SK-N-SH (cell line): Measurements from ENCODE around the gene FRMD4B. TPM values are rescaled to one million over a fixed set of nuclear protein-coding genes. Genes with fewer than 3 reads are reported as not detected.

Experiments used
- CTCF ChIA-PET: fragments of 300-600, 350-600 bp; formaldehyde crosslinking; extraction: SDS; loops from one replicate; lab custom pipeline; 2021; lab: Yijun Ruan, JAX
- POLR2A ChIA-PET: fragments of 350-600 bp; sonication (Branson Sonifier 250); formaldehyde crosslinking; extraction: SDS; loops from one replicate; lab custom pipeline; 2020; ENCODE audit warnings: antibody characterized with exemption, inconsistent platforms; lab: Yijun Ruan, JAX
- DNase-seq: peaks from one replicate; pipeline ENCODE4 v3.0.0; 2012
- H2AFZ ChIP-seq: fragments of 200-600 bp; sonication (generic); 2 replicates; pipeline ENCODE4 v1.8.1; 2016; ENCODE audit warnings: antibody characterized with exemption, mild to moderate bottlenecking, low read depth
- H3F3A ChIP-seq: fragments of 200-600 bp; sonication (generic); replicated peaks from 2 replicates; pipeline ENCODE3; 2016; ENCODE audit warnings: antibody characterized with exemption, mild to moderate bottlenecking; ENCODE audit not compliant: insufficient read depth
- H3K27ac ChIP-seq, 2 experiments: fragments of 200-500 bp in 1 of 2; fragments of 200-600 bp in 1 of 2; sonication (Bioruptor generic) in 1 of 2; sonication (generic), shearing (Covaris generic) in 1 of 2; 2 replicates each; pipeline versions ENCODE4 v1.5.1 to v1.6.1; 2014 to 2016; ENCODE audit warnings: low read depth in 2 of 2, inconsistent platforms in 1 of 2, low read length in 1 of 2, mild to moderate bottlenecking in 1 of 2, mixed read lengths in 1 of 2
- H3K27me3 ChIP-seq: fragments of 200-600 bp; sonication (generic), shearing (Covaris generic); 2 replicates; pipeline ENCODE4 v1.6.1; 2016; ENCODE audit warnings: mixed run types; ENCODE audit not compliant: insufficient read depth
- H3K36me3 ChIP-seq, 2 experiments: fragments of 200-500 bp in 1 of 2; fragments of 200-600 bp in 1 of 2; sonication (Bioruptor generic) in 1 of 2; sonication (generic) in 1 of 2; replicated peaks in 1 of 2; 2 replicates each; pipeline versions ENCODE3 to v1.5.1; 2014 to 2016; ENCODE audit warnings: low read length in 1 of 2, mild to moderate bottlenecking in 1 of 2; ENCODE audit not compliant: insufficient read depth in 2 of 2, control insufficient read depth in 1 of 2
- H3K4me1 ChIP-seq, 2 experiments: fragments of 200-500 bp in 1 of 2; fragments of 200-600 bp in 1 of 2; sonication (Bioruptor generic) in 1 of 2; sonication (generic), shearing (Covaris generic) in 1 of 2; 2 replicates each; pipeline versions ENCODE4 v1.5.1 to v1.6.1; 2014 to 2016; ENCODE audit warnings: low read depth in 1 of 2, low read length in 1 of 2, mixed run types in 1 of 2; ENCODE audit not compliant: insufficient read depth in 2 of 2, control insufficient read depth in 1 of 2
- H3K4me2 ChIP-seq: fragments of 200-600 bp; sonication (generic), shearing (Covaris generic); 2 replicates; pipeline ENCODE4 v1.6.1; 2017; ENCODE audit warnings: mixed run types
- H3K4me3 ChIP-seq, 2 experiments: fragments of 200-500 bp in 1 of 2; fragments of 200-600 bp in 1 of 2; sonication (Bioruptor generic) in 1 of 2; sonication (generic), shearing (Covaris generic) in 1 of 2; 2 replicates each; pipeline versions ENCODE4 v1.5.1 to v1.8.1; 2014 to 2016; ENCODE audit warnings: low read depth in 2 of 2, inconsistent platforms in 1 of 2, low read length in 1 of 2, mild to moderate bottlenecking in 1 of 2, mixed read lengths in 1 of 2, moderate library complexity in 1 of 2
- H3K79me2 ChIP-seq: fragments of 200-600 bp; sonication (generic); 2 replicates; pipeline ENCODE4 v1.8.1; 2017; ENCODE audit warnings: mild to moderate bottlenecking; ENCODE audit not compliant: insufficient read depth
- H3K9ac ChIP-seq: fragments of 200-600 bp; sonication (generic); 2 replicates; pipeline ENCODE4 v1.6.1; 2017; ENCODE audit warnings: mixed run types
- H3K9me2 ChIP-seq: fragments of 200-600 bp; sonication (generic); 2 replicates; pipeline ENCODE4 v1.6.1; 2017; ENCODE audit warnings: mixed run types
- H3K9me3 ChIP-seq: fragments of 200-600 bp; sonication (generic); 2 replicates; pipeline ENCODE4 v1.6.1; 2017; ENCODE audit warnings: mixed run types, mild to moderate bottlenecking, moderate library complexity
- H4K20me1 ChIP-seq: fragments of 200-600 bp; sonication (generic); 2 replicates; pipeline ENCODE4 v1.6.1; 2017; ENCODE audit warnings: mild to moderate bottlenecking, mixed run types; ENCODE audit not compliant: insufficient read depth
- CHD2 ChIP-seq: fragments of 150-350 bp; IDR thresholded peaks from 2 replicates; pipeline ENCODE4 v1.6.1; 2018; ENCODE audit warnings: low read length; ENCODE audit not compliant: partially characterized antibody
- FOSL2 ChIP-seq: IDR thresholded peaks from 2 replicates; pipeline ENCODE4 v1.4.0; 2012; ENCODE audit warnings: low read depth, mild to moderate bottlenecking, moderate library complexity, borderline replicate concordance
- GATA2 ChIP-seq: sonication (generic); formaldehyde crosslinking; IDR thresholded peaks from 2 replicates; pipeline ENCODE4 v1.5.0; 2020; ENCODE audit warnings: mild to moderate bottlenecking, missing genetic modification reagents
- JUND ChIP-seq: IDR thresholded peaks from 2 replicates; pipeline ENCODE4 v1.4.0; 2012
- MAX ChIP-seq: IDR thresholded peaks from 2 replicates; pipeline ENCODE4 v1.4.0; 2012; ENCODE audit warnings: low read depth
- MEF2A ChIP-seq: IDR thresholded peaks from 2 replicates; pipeline ENCODE4 v1.4.0; 2012; ENCODE audit warnings: low read depth, borderline replicate concordance
- MXI1 ChIP-seq: IDR thresholded peaks from 2 replicates; pipeline ENCODE4 v1.6.1; 2012; ENCODE audit warnings: mild to moderate bottlenecking, low read depth, low read length, improper control_type of control experiment
- POLR2AphosphoS5 ChIP-seq: IDR thresholded peaks from 2 replicates; pipeline ENCODE4 v1.6.1; 2012; ENCODE audit warnings: low read depth, low read length
- RCOR1 ChIP-seq: fragments of 150-350 bp; IDR thresholded peaks from 2 replicates; pipeline ENCODE4 v1.6.1; 2017; ENCODE audit warnings: antibody characterized with exemption, low read length
- RFX5 ChIP-seq: IDR thresholded peaks from 2 replicates; pipeline ENCODE4 v1.6.1; 2012; ENCODE audit warnings: mild to moderate bottlenecking, improper control_type of control experiment, low read length
- RXRA ChIP-seq: IDR thresholded peaks from 2 replicates; pipeline ENCODE4 v1.4.0; 2012; ENCODE audit warnings: low read depth, mild to moderate bottlenecking, borderline replicate concordance
- SIN3A ChIP-seq: IDR thresholded peaks from 2 replicates; pipeline ENCODE4 v1.6.1; 2012; ENCODE audit warnings: low read depth, mild to moderate bottlenecking, low read length, moderate library complexity, borderline replicate concordance
- SMC3 ChIP-seq: IDR thresholded peaks from 2 replicates; pipeline ENCODE4 v1.6.1; 2012; ENCODE audit warnings: low read depth, low read length, improper control_type of control experiment
- TCF12 ChIP-seq: IDR thresholded peaks from 2 replicates; pipeline ENCODE4 v1.4.0; 2012
- USF1 ChIP-seq: IDR thresholded peaks from 2 replicates; pipeline ENCODE4 v1.4.0; 2012; ENCODE audit warnings: low read depth, borderline replicate concordance
- YY1 ChIP-seq: IDR thresholded peaks from 2 replicates; pipeline ENCODE4 v1.4.0; 2012; ENCODE audit warnings: low read depth, mild to moderate bottlenecking
- ZBTB33 ChIP-seq: IDR thresholded peaks from 2 replicates; pipeline ENCODE4 v1.4.0; 2012; ENCODE audit warnings: low read depth, borderline replicate concordance
- WGBS: methylation state at CpG from one replicate; pipeline ENCODE4 v1.1.6; 2017; ENCODE audit warnings: low lambda C conversion rate; 5-methylcytosine and 5-hydroxymethylcytosine counted together
- polyA plus RNA-seq, 3 experiments: library from polyadenylated mRNA; depleted of rRNA; stranded (reverse); fragments of >200 nt; gene quantifications; 2 replicates each; pipeline ENCODE4 v1.2.3, GENCODE V29; 2012

The FRMD4B gene
- polyA plus RNA-seq, 1 of the 3 experiments (the other 2 are of a cell fraction): 0.53 TPM

GRCh38 chr3:69194431-69195165, 191.3 kb downstream of the FRMD4B start:
- no peak overlapping the region for H3K9ac ChIP-seq
- 67% methylated on average over 7 of the region's 7 CpGs for WGBS

GRCh38 chr3:69193749-69194148, 192.1 kb downstream of the FRMD4B start:
- CTCF ChIA-PET: interaction anchor here (1.1 kb wide), 1 partner anchor 32 kb away, joined by 4 read pairs; no protein-coding TSS in a partner anchor
- Histone ChIP-seq H3K4me1 (no peaks in the 10 kb centered on the region), H3K79me2 (no peaks in the 10 kb centered on the region), H3K4me2 (no peak overlapping the region), H3K9ac (no peak overlapping the region), H3K27ac (no peak overlapping the region), H3K9me2 (no peaks in the 10 kb centered on the region)
- no peak for DNase-seq
- 86% methylated on average over 3 of the region's 3 CpGs for WGBS
- TF ChIP-seq YY1 (no peak), SIN3A (no peak), CHD2 (no peak), TCF12 (no peak), GATA2 (CRISPR knock-in tag) (no peak), RCOR1 (no peak), USF1 (no peak), JUND (no peak), MXI1 (no peak), FOSL2 (no peak)
- TF ChIP-seq, all 33 proteins: peak for 0
- Histone ChIP-seq H3F3A (no peaks in the 10 kb centered on the region), H3K36me3 (peaks cover 0 to 21% of the 10 kb centered on the region in 2 experiments), H3K4me3 (no peak overlapping the region), H3K27me3 (no peaks in the 10 kb centered on the region), H4K20me1 (no peaks in the 10 kb centered on the region), H2AFZ (no peak overlapping the region), H3K9me3 (no peaks in the 10 kb centered on the region)
- POLR2A ChIA-PET: no interaction called here

More at GRCh38 chr3:69194431-69195165, 191.3 kb downstream of the FRMD4B start:
- Histone ChIP-seq H3K4me2 (no peak overlapping the region), H2AFZ (no peak overlapping the region), H3K79me2 (no peaks in the 10 kb centered on the region), H3K9me2 (no peaks in the 10 kb centered on the region), H3K36me3 (peaks cover 0 to 21% of the 10 kb centered on the region in 2 experiments), H3K4me1 (no peaks in the 10 kb centered on the region), H4K20me1 (no peaks in the 10 kb centered on the region), H3K27me3 (no peaks in the 10 kb centered on the region), H3F3A (no peaks in the 10 kb centered on the region), H3K4me3 (no peak overlapping the region), H3K27ac (no peak overlapping the region), H3K9me3 (no peaks in the 10 kb centered on the region)
- TF ChIP-seq MEF2A (no peak), SMC3 (no peak), MXI1 (no peak), CHD2 (no peak), YY1 (no peak), SIN3A (no peak), GATA2 (CRISPR knock-in tag) (no peak), ZBTB33 (no peak), RXRA (no peak), MAX (no peak), POLR2AphosphoS5 (no peak), FOSL2 (no peak), RFX5 (no peak)
- ChIA-PET CTCF (no interaction called here), POLR2A (no interaction called here)
- no peak for DNase-seq
